ENCODE measurements around the gene KRT72.

- TF ChIP-seq SUZ12 (IDR thresholded peaks at IDR 0.05) (no peak), ELF4 (IDR thresholded peaks at IDR 0.05) (no peak), CTBP1 (IDR thresholded peaks at IDR 0.05; ENCODE audit: borderline replicate concordance) (no peak)
Measured at GRCh38 chr12:52630599-52631200, 29.4 kb upstream of the KRT72 start.
